ENCODE data around the gene TFAP2B.

- TF ChIP-seq, protein P1, sequence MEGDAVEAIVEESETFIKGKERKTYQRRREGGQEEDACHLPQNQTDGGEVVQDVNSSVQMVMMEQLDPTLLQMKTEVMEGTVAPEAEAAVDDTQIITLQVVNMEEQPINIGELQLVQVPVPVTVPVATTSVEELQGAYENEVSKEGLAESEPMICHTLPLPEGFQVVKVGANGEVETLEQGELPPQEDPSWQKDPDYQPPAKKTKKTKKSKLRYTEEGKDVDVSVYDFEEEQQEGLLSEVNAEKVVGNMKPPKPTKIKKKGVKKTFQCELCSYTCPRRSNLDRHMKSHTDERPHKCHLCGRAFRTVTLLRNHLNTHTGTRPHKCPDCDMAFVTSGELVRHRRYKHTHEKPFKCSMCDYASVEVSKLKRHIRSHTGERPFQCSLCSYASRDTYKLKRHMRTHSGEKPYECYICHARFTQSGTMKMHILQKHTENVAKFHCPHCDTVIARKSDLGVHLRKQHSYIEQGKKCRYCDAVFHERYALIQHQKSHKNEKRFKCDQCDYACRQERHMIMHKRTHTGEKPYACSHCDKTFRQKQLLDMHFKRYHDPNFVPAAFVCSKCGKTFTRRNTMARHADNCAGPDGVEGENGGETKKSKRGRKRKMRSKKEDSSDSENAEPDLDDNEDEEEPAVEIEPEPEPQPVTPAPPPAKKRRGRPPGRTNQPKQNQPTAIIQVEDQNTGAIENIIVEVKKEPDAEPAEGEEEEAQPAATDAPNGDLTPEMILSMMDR (IDR thresholded peaks at IDR 0.05; ENCODE audit: low read depth, low read length), result no peak
- no peak for TF ChIP-seq POLR2A (IDR thresholded peaks at IDR 0.05; ENCODE audit: extremely low read depth, insufficient read length)
- TF ChIP-seq, protein P2, sequence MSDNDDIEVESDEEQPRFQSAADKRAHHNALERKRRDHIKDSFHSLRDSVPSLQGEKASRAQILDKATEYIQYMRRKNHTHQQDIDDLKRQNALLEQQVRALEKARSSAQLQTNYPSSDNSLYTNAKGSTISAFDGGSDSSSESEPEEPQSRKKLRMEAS (IDR thresholded peaks at IDR 0.05; ENCODE audit: low read depth, low read length), result no peak
Observed at GRCh38 chr6:50873167-50873566, 54.5 kb downstream of the TFAP2B start.
